ENCODE measurements around the gene RAD51B. TPM values are rescaled to one million over a fixed set of nuclear protein-coding genes. Genes with fewer than 3 reads are reported as not detected.

Gene RAD51B
- total and polyA plus RNA-seq, 2 of the 13 experiments (the other 11 are each of a cell fraction or from before 2014, with no cell fraction given) = 7.0 to 9.5 TPM

- TF ChIP-seq HMG20B (CRISPR knock-in tag; conservative IDR thresholded peaks at IDR 0.05) (peak; percentile 70; the same call in 1 of the 2 replicates), MEIS2 (CRISPR knock-in tag; IDR thresholded peaks at IDR 0.05) (no peak), PHF21A (CRISPR knock-in tag; IDR thresholded peaks at IDR 0.05) (no peak), BORCS8-MEF2B (CRISPR knock-in tag; IDR thresholded peaks at IDR 0.05) (no peak), ATF2 (CRISPR knock-in tag; IDR thresholded peaks at IDR 0.05) (peak; percentile 41; the same call in 1 of the 2 replicates), ZKSCAN8 (CRISPR knock-in tag; IDR thresholded peaks at IDR 0.05; ENCODE audit: borderline replicate concordance) (no peak), AHDC1 (CRISPR knock-in tag; IDR thresholded peaks at IDR 0.05; ENCODE audit: borderline replicate concordance) (0 out of 2 replicates have a peak, but pooled peaks have one; percentile 54), HNRNPH1 (optimal IDR thresholded peaks at IDR 0.05; ENCODE audit: low read depth, low read length) (no peak), MATR3 (CRISPR knock-in tag; IDR thresholded peaks at IDR 0.05) (no peak), ZBTB4 (CRISPR knock-in tag; IDR thresholded peaks at IDR 0.05; ENCODE audit: borderline replicate concordance) (no peak), MBNL3 (CRISPR knock-in tag; conservative IDR thresholded peaks at IDR 0.05) (no peak), SRF (IDR thresholded peaks at IDR 0.05; ENCODE audit: low read depth, low read length) (no peak), SMYD3 (CRISPR knock-in tag; IDR thresholded peaks at IDR 0.05) (no peak), SMAD1 (CRISPR knock-in tag; IDR thresholded peaks at IDR 0.05; ENCODE audit: borderline replicate concordance, low read depth) (no peak), IRX3 (CRISPR knock-in tag; IDR thresholded peaks at IDR 0.05; ENCODE audit: borderline replicate concordance, low read depth) (no peak), RARA (CRISPR knock-in tag; IDR thresholded peaks at IDR 0.05) (peak; percentile 78), ZFP37 (CRISPR knock-in tag; IDR thresholded peaks at IDR 0.05; ENCODE audit: borderline replicate concordance) (no peak), SMC3 (IDR thresholded peaks at IDR 0.05; ENCODE audit: low read length) (no peak), MEF2D (CRISPR knock-in tag; IDR thresholded peaks at IDR 0.05) (0 out of 2 replicates have a peak, but pooled peaks have one; percentile 60), TCF7 (IDR thresholded peaks at IDR 0.05; ENCODE audit: low read depth) (peak; percentile 88)
These were observed 435.3 kb downstream of the RAD51B start (continued) for GRCh38 chr14:68254669-68255527.

Measured in HepG2 (cell line).